NCI-H748 (cell line): ENCODE data around the gene GDPD1.
"Not testable (repeated sequence)": the region's sequence is repeated elsewhere in the genome, so short reads cannot be mapped to it uniquely, and the experiment has no call there.

Source experiments
- DNase-seq: peaks from one replicate; lab custom pipeline; 2025; ENCODE audit not compliant: unreplicated experiment; lab: John Stamatoyannopoulos, UW

The GDPD1 gene

DNA sequence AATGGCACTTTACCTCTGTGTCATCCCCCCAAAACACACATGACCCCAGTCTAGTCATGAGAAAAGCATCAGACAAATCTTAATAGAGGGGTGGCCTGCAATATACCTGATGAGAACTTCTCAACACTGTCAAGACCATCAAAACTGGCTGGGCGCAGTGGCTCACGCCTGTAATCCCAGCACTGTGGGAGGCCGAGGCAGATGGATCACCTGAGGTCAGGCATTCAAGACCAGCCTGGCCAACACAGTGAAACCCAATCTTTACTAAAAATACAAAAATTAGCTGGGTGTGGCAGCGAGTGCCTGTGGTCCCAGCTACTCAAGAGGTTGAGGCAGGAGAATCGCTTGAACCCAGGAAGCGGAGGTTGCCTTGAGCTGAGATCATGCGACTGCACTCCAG lies 91.2 kb downstream of the GDPD1 start:
- not testable (repeated sequence) for DNase-seq

DNA sequence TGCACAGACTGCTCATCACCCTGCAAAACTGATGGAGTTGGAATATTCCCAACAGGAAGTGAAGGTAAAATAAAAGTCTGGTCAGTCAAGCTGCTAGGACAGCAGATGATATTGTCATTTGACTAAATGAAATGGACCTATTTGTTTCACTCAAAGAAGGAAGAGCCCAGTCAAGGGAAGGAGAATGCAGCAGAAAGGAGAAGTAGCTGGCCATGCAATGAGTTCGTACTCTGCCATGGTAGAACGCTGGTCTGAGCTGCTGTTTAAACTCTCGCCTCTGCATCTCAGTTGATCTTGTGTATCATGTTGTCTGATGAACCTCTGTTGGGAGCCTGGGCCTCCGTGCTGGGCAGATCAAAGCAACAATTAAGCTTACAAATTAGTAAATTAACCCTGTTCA lies 95.6 kb downstream of the GDPD1 start:
- DNase-seq: no peak
